Measurements from ENCODE around the gene GAMT. TPM values are rescaled to one million over a fixed set of nuclear protein-coding genes. Genes with fewer than 3 reads are reported as not detected.
A peak's percentile ranks its signal among the peaks of the same experiment; 100 is the strongest.

The GAMT gene
- total and polyA plus RNA-seq, 2 experiments from 2014 or later: 21.5 to 36.9 TPM

- TF ChIP-seq CTCF (conservative IDR thresholded peaks at IDR 0.05; ENCODE audit: low read depth in 2 of 2) (no peak), ZNF114 (CRISPR knock-in tag; IDR thresholded peaks at IDR 0.05) (no peak)
Observed at GRCh38 chr19:1422360-1422759, 21.0 kb upstream of the GAMT start (continued).

- ATAC-seq (no peak), DNase-seq (ENCODE audit: low spot score) (no peak)
- no peak overlapping the region for H3K4me3 Mint-ChIP-seq
- no peak overlapping the region for H3K4me2 ChIP-seq
- peaks cover 10% of the 10 kb centered on the region for H3K27me3 Mint-ChIP-seq (ENCODE audit: insufficient read depth, low read depth, poor library complexity)
- H3K79me2 ChIP-seq (replicated peaks; ENCODE audit: insufficient read depth): peaks cover 83% of the 10 kb centered on the region
- no peaks in the 10 kb centered on the region for H3K9me2 ChIP-seq (ENCODE audit: insufficient read depth)
- H2AFZ ChIP-seq: no peak overlapping the region
- H3K27ac Mint-ChIP-seq: no peak overlapping the region
- H3K4me1 ChIP-seq (ENCODE audit: insufficient read depth): peaks cover under 1% of the 10 kb centered on the region; the same call in 1 of the 2 replicates
- H3K4me3 ChIP-seq: no peak overlapping the region
- H3K27me3 ChIP-seq (ENCODE audit: insufficient read depth): no peaks in the 10 kb centered on the region
- H3K9me3 Mint-ChIP-seq: no peaks in the 10 kb centered on the region
- peaks cover 47% of the 10 kb centered on the region for H3F3A ChIP-seq (replicated peaks; ENCODE audit: low read depth)
- peaks cover 42% of the 10 kb centered on the region for H3K36me3 ChIP-seq (ENCODE audit: insufficient read depth)
- H3K27ac ChIP-seq (ENCODE audit: low read depth): peak overlapping the region; percentile 19; the same call in 1 of the 2 replicates
- H3K36me3 Mint-ChIP-seq (ENCODE audit: low read depth): peaks cover 86% of the 10 kb centered on the region
- H4K20me1 ChIP-seq (replicated peaks; ENCODE audit: insufficient read depth): peaks cover 56% of the 10 kb centered on the region
- H3K4me1 Mint-ChIP-seq: peaks cover 40% of the 10 kb centered on the region
- TF ChIP-seq CREB1 (CRISPR knock-in tag; IDR thresholded peaks at IDR 0.05; ENCODE audit: low read depth) (no peak), JUNB (IDR thresholded peaks at IDR 0.05; ENCODE audit: unreplicated experiment) (no peak), ZNF331 (CRISPR knock-in tag; IDR thresholded peaks at IDR 0.05; ENCODE audit: low read depth) (no peak), POLR2AphosphoS5 (IDR thresholded peaks at IDR 0.05; ENCODE audit: low read depth) (no peak), ETS1 (IDR thresholded peaks at IDR 0.05) (no peak), CTCF (conservative IDR thresholded peaks at IDR 0.05; ENCODE audit: low read depth in 2 of 2) (no peak), STAT1 (IDR thresholded peaks at IDR 0.05; ENCODE audit: unreplicated experiment) (no peak), EZH2 (IDR thresholded peaks at IDR 0.05; ENCODE audit: low read depth, unreplicated experiment) (no peak), REST (IDR thresholded peaks at IDR 0.05; ENCODE audit: unreplicated experiment) (no peak), ZNF114 (CRISPR knock-in tag; IDR thresholded peaks at IDR 0.05) (no peak)
Observed at GRCh38 chr19:1421958-1422305, 20.6 kb upstream of the GAMT start.

All from GM23338 (cell line).